Thoracic aorta (tissue), 2 donors: ENCODE results near the gene DLGAP1. TPM values are rescaled to one million over a fixed set of nuclear protein-coding genes. Genes with fewer than 3 reads are reported as not detected.

Experiments
- ATAC-seq: fragments of 150-250 bp; one replicate; pipeline ENCODE4 v1.8.0; 2017; ENCODE audit warnings: low read depth; ENCODE audit not compliant: insufficient number of reproducible peaks, low FRiP score
- DNase-seq: peaks from one replicate; pipeline ENCODE4 v3.0.0-alpha.2; 2020; ENCODE audit warnings: low spot score
- H3K27ac ChIP-seq, 2 donors: fragments of 200-600 bp; sonication (generic); 1 replicate in 1 of 2; 2 replicates in 1 of 2; pipeline ENCODE4 v1.5.1; 2016; ENCODE audit warnings: mild to moderate bottlenecking in 2 of 2, moderate library complexity in 2 of 2
- H3K27me3 ChIP-seq: fragments of 200-600 bp; sonication (generic); replicated peaks from 2 replicates; pipeline ENCODE4 v1.6.0; 2016; ENCODE audit warnings: mild to moderate bottlenecking; ENCODE audit not compliant: insufficient read depth
- H3K36me3 ChIP-seq: fragments of 200-600 bp; sonication (generic); one replicate; pipeline ENCODE4 v1.5.1; 2016
- H3K4me1 ChIP-seq, 2 donors: fragments of 200-600 bp; sonication (generic); 1 replicate in 1 of 2; 2 replicates in 1 of 2; pipeline versions ENCODE4 v1.5.1 to v1.6.0; 2016; ENCODE audit warnings: low read depth in 2 of 2, mild to moderate bottlenecking in 1 of 2; ENCODE audit not compliant: control insufficient read depth in 1 of 2
- H3K4me3 ChIP-seq: fragments of 200-600 bp; sonication (generic); 2 replicates; pipeline ENCODE4 v1.5.1; 2016; ENCODE audit warnings: mild to moderate bottlenecking
- H3K9me3 ChIP-seq: fragments of 200-600 bp; sonication (generic); 2 replicates; pipeline ENCODE4 v1.5.1; 2016
- CTCF ChIP-seq: fragments of 200-600 bp; sonication (generic); IDR thresholded peaks from one replicate; pipeline ENCODE4 v1.5.1; 2019; ENCODE audit warnings: antibody characterized with exemption
- total RNA-seq, 2 donors: library from RNA; depleted of rRNA; stranded (reverse); fragments of >200 nt; gene quantifications; one replicate each; pipeline versions ENCODE4 v1.1.0 to v1.2.3, GENCODE V29; 2016

DLGAP1 gene
- total RNA-seq, 2 donors from 2014 or later = 7.3 to 19.0 TPM

GRCh38 chr18:3599195-3599594, 855.9 kb downstream of the DLGAP1 start:
- Histone ChIP-seq H3K36me3 (no peaks in the 10 kb centered on the region), H3K27ac (peak overlapping the region in 1 of 2 donors; percentile 94), H3K4me1 (peaks cover 30 to 44% of the 10 kb centered on the region in 2 donors), H3K9me3 (no peaks in the 10 kb centered on the region), H3K27me3 (no peaks in the 10 kb centered on the region), H3K4me3 (no peak overlapping the region)
- ATAC-seq = no peak
- no peak for TF ChIP-seq CTCF
- no peak for DNase-seq

GRCh38 chr18:3598581-3598980, 856.5 kb downstream of the DLGAP1 start:
- no peaks in the 10 kb centered on the region for H3K9me3 ChIP-seq
- no peak for TF ChIP-seq CTCF
- no peak for ATAC-seq
- no peak for DNase-seq
- peaks cover 25 to 38% of the 10 kb centered on the region in 2 donors for H3K4me1 ChIP-seq
- H3K27me3 ChIP-seq = no peaks in the 10 kb centered on the region
- peak overlapping the region in 1 of 2 donors; percentile 94 for H3K27ac ChIP-seq
- H3K36me3 ChIP-seq = no peaks in the 10 kb centered on the region
- no peak overlapping the region for H3K4me3 ChIP-seq

- Histone ChIP-seq H3K36me3 (no peaks in the 10 kb centered on the region), H3K4me3 (no peak overlapping the region), H3K27me3 (no peaks in the 10 kb centered on the region), H3K4me1 (peaks cover 31 to 46% of the 10 kb centered on the region in 2 donors), H3K9me3 (no peaks in the 10 kb centered on the region), H3K27ac (peak overlapping the region; percentile 94 to 95)
- ATAC-seq (no peak), DNase-seq (no peak)
- no peak for TF ChIP-seq CTCF
These were observed 857.4 kb downstream of the DLGAP1 start for GRCh38 chr18:3597409-3598357.

GRCh38 chr18:3596637-3597384, 858.3 kb downstream of the DLGAP1 start:
- ATAC-seq = no peak
- H3K4me3 ChIP-seq = peak overlapping the region; percentile 71
- peaks cover 31 to 46% of the 10 kb centered on the region in 2 donors for H3K4me1 ChIP-seq
- H3K36me3 ChIP-seq = no peaks in the 10 kb centered on the region
- no peaks in the 10 kb centered on the region for H3K27me3 ChIP-seq
- H3K27ac ChIP-seq = peak overlapping the region; percentile 94 to 95
- no peak for DNase-seq
- TF ChIP-seq CTCF = no peak
- no peaks in the 10 kb centered on the region for H3K9me3 ChIP-seq

- no peak for TF ChIP-seq CTCF
- ATAC-seq = no peak
- H3K27me3 ChIP-seq = no peaks in the 10 kb centered on the region
- H3K9me3 ChIP-seq = no peaks in the 10 kb centered on the region
- H3K27ac ChIP-seq = peak overlapping the region; percentile 94 to 95
- DNase-seq = no peak
- no peaks in the 10 kb centered on the region for H3K36me3 ChIP-seq
- H3K4me1 ChIP-seq = peaks cover 31 to 46% of the 10 kb centered on the region in 2 donors
- H3K4me3 ChIP-seq = peak overlapping the region; percentile 71
These were observed 858.8 kb downstream of the DLGAP1 start for GRCh38 chr18:3596324-3596636.
